ENCODE measurements around the gene GALNT12. TPM values are rescaled to one million over a fixed set of nuclear protein-coding genes. Genes with fewer than 3 reads are reported as not detected.

Gene GALNT12
- total RNA-seq, 1 experiment from 2014 or later, result 52.9 TPM

DNA sequence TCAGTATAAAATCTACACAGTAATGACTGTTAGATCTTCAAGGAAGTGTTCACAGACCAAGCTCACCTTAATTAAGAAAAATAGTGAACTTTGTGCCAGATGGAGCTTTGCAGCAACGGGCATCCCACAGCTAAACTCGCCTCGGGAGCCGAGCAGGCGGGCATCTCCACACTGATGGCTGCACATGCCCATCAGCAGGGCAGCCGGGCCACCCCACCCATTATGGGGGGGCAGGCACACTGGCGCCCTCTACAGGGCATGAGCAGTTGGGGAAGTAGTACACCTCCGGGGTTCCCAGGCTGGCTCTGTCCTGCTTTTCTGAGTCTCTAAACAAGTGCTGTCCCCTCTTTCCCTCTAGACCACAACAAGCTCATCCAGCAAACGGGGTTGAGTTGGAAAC is 32.7 kb upstream of the GALNT12 start:
- Histone ChIP-seq H3K9me2 (ENCODE audit: insufficient read depth) (no peaks in the 10 kb centered on the region), H3K4me2 (peak overlapping the region; percentile 52; the same call in 1 of the 2 replicates), H4K20me1 (ENCODE audit: insufficient read depth) (no peaks in the 10 kb centered on the region), H3K27ac (peak overlapping the region; percentile 32), H3K27me3 (ENCODE audit: insufficient read depth, low read depth) (no peaks in the 10 kb centered on the region), H3K4me1 (replicated peaks; ENCODE audit: insufficient read depth) (peaks cover 22% of the 10 kb centered on the region), H3K4me3 (no peak overlapping the region), H3F3A (ENCODE audit: insufficient read depth, low read depth) (peaks cover 13% of the 10 kb centered on the region), H2AFZ (no peak overlapping the region), H3K36me3 (ENCODE audit: low read depth) (peaks cover 20% of the 10 kb centered on the region), H3K9me3 (ENCODE audit: insufficient read depth, low read depth) (no peaks in the 10 kb centered on the region), H3K79me2 (ENCODE audit: low read depth) (no peaks in the 10 kb centered on the region)
- DNase-seq, result peak in 1 of 2 experiments; percentile 45
- no TSS peak for BruUV-seq (replicated peaks)
- ChIA-PET POLR2A (ENCODE audit: unreplicated experiment) (interaction anchor here (0.6 kb wide), 1 partner anchor 316 kb away, joined by 3 read pairs; no protein-coding TSS in a partner anchor), CTCF (interaction anchor here (0.5 to 2.2 kb wide), 3 partner anchors 9 to 483 kb away, joined by 3 to 7 read pairs (median 3); no protein-coding TSS in a partner anchor)
- TF ChIP-seq CTCF (conservative IDR thresholded peaks at IDR 0.05) (peak; percentile 78), EZH2 (IDR thresholded peaks at IDR 0.05; ENCODE audit: low read depth) (no peak)
- intact Hi-C loops (cut with micrococcal nuclease; ENCODE audit: unreplicated experiment), result loop anchor here (5.0 kb wide), 1 partner anchor 457 kb away; no protein-coding TSS in a partner anchor

- DNase-seq, result no peak
- intact Hi-C loops (cut with micrococcal nuclease; ENCODE audit: unreplicated experiment), result loop anchor here (5.0 kb wide), 1 partner anchor 459 kb away; no protein-coding TSS in a partner anchor
- POLR2A ChIA-PET (ENCODE audit: unreplicated experiment), result interaction anchor here (0.7 kb wide), 1 partner anchor 285 kb away, joined by 3 read pairs; no protein-coding TSS in a partner anchor
- Histone ChIP-seq H3K27me3 (ENCODE audit: insufficient read depth, low read depth) (no peaks in the 10 kb centered on the region), H3K27ac (peak overlapping the region; percentile 32; the same call in 1 of the 2 replicates), H3K79me2 (ENCODE audit: low read depth) (no peaks in the 10 kb centered on the region), H2AFZ (no peak overlapping the region), H3K4me2 (peak overlapping the region; percentile 52), H3K9me3 (ENCODE audit: insufficient read depth, low read depth) (no peaks in the 10 kb centered on the region), H3K4me3 (no peak overlapping the region), H4K20me1 (ENCODE audit: insufficient read depth) (no peaks in the 10 kb centered on the region), H3K9me2 (ENCODE audit: insufficient read depth) (no peaks in the 10 kb centered on the region), H3K4me1 (replicated peaks; ENCODE audit: insufficient read depth) (peaks cover 22% of the 10 kb centered on the region), H3F3A (ENCODE audit: insufficient read depth, low read depth) (peaks cover 13% of the 10 kb centered on the region), H3K36me3 (ENCODE audit: low read depth) (peaks cover 15% of the 10 kb centered on the region)
- CTCF ChIA-PET, result interaction anchor here (0.5 to 2.2 kb wide), 10 partner anchors 10 to 658 kb away, joined by 3 to 7 read pairs (median 3); no protein-coding TSS in a partner anchor
- no TSS peak for BruUV-seq (replicated peaks)
- TF ChIP-seq EZH2 (IDR thresholded peaks at IDR 0.05; ENCODE audit: low read depth) (no peak), CTCF (conservative IDR thresholded peaks at IDR 0.05) (peak; percentile 69)
These were observed 31.5 kb upstream of the GALNT12 start for GRCh38 chr9:98775831-98776441.

DNA sequence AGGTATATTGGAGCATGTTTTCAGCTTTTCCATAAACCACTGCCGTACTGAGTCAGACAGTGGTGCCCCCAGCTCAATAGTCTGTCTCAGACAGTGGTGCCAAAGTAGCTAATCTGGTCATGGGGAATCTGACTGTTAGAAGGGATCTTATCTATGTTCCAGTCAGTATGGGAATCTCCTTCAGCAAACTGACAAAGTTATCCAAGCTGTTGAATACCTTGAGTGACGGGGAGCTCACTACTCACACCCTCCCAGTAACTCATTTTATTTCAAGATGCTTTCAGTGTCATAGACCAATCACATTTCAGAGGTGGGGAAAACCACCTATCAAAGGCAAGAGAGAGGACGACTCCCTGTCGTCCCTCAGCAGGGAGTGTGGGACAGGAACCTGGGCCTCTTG is 29.9 kb upstream of the GALNT12 start:
- no peak overlapping the region for H3K4me3 ChIP-seq
- POLR2A ChIA-PET (ENCODE audit: unreplicated experiment), result no interaction called here
- DNase-seq, result no peak
- H3K36me3 ChIP-seq (ENCODE audit: low read depth), result peaks cover 18% of the 10 kb centered on the region
- CTCF ChIA-PET, result interaction anchor here (0.9 kb wide), 1 partner anchor 31 kb away, joined by 3 read pairs; no protein-coding TSS in a partner anchor
- no peak overlapping the region for H3K4me2 ChIP-seq
- H3K27ac ChIP-seq, result no peak overlapping the region
- no peak overlapping the region for H2AFZ ChIP-seq
- no peaks in the 10 kb centered on the region for H4K20me1 ChIP-seq (ENCODE audit: insufficient read depth)
- H3K27me3 ChIP-seq (ENCODE audit: insufficient read depth, low read depth), result no peaks in the 10 kb centered on the region
- no peaks in the 10 kb centered on the region for H3K9me3 ChIP-seq (ENCODE audit: insufficient read depth, low read depth)
- H3F3A ChIP-seq (ENCODE audit: insufficient read depth, low read depth), result peaks cover 29% of the 10 kb centered on the region
- TF ChIP-seq EZH2 (IDR thresholded peaks at IDR 0.05; ENCODE audit: low read depth) (no peak), CTCF (conservative IDR thresholded peaks at IDR 0.05) (no peak)
- peaks cover 38% of the 10 kb centered on the region for H3K4me1 ChIP-seq (replicated peaks; ENCODE audit: insufficient read depth)
- no peaks in the 10 kb centered on the region for H3K9me2 ChIP-seq (ENCODE audit: insufficient read depth)
- no TSS peak for BruUV-seq (replicated peaks)
- no peaks in the 10 kb centered on the region for H3K79me2 ChIP-seq (ENCODE audit: low read depth)
- intact Hi-C loops (cut with micrococcal nuclease; ENCODE audit: unreplicated experiment), result loop anchor here (5.0 kb wide), 1 partner anchor 460 kb away; no protein-coding TSS in a partner anchor

Measured in PC-9 (cell line).